ENCODE data around the gene EIF2D. TPM values are rescaled to one million over a fixed set of nuclear protein-coding genes. Genes with fewer than 3 reads are reported as not detected.

Gene EIF2D
- total RNA-seq: 43.3 and 58.4 TPM in 2 replicates

GRCh38 chr1:206612129-206612876 lies at the start of gene EIF2D:
EIF2D (minus strand) TSS chr1:206612465; CDS start chr1:206612342, 123 bp downstream.

GRCh38 chr1:206635080-206635977 lies 23.1 kb upstream of the EIF2D start, which contains the start of gene DYRK3:
DYRK3 (plus strand) TSS chr1:206635536; CDS start chr1:206635704, 168 bp downstream.

Other genes with a start within 250 kb of the EIF2D start
- gene IKBKE, start 142.0 kb downstream of the EIF2D start, total RNA-seq: 8.8 and 22.4 TPM in 2 replicates
- gene RASSF5, start 104.9 kb downstream of the EIF2D start, total RNA-seq: 1.6 and 1.9 TPM in 2 replicates
- gene DYRK3, start 23.1 kb upstream of the EIF2D start, total RNA-seq: 13.5 and 19.4 TPM in 2 replicates
- gene MAPKAPK2, start 72.4 kb upstream of the EIF2D start, total RNA-seq: 50.9 and 61.8 TPM in 2 replicates
- not detected in 2 replicates for gene IL19, start 158.3 kb upstream of the EIF2D start, total RNA-seq
- 0.56 TPM in 1 of 2 replicates, not detected in the other for gene IL10, start 160.0 kb upstream of the EIF2D start, total RNA-seq

Data from epithelial cell of alveolus of lung (primary cell).